ENCODE results near the gene CES2.

CES2 gene

DNA sequence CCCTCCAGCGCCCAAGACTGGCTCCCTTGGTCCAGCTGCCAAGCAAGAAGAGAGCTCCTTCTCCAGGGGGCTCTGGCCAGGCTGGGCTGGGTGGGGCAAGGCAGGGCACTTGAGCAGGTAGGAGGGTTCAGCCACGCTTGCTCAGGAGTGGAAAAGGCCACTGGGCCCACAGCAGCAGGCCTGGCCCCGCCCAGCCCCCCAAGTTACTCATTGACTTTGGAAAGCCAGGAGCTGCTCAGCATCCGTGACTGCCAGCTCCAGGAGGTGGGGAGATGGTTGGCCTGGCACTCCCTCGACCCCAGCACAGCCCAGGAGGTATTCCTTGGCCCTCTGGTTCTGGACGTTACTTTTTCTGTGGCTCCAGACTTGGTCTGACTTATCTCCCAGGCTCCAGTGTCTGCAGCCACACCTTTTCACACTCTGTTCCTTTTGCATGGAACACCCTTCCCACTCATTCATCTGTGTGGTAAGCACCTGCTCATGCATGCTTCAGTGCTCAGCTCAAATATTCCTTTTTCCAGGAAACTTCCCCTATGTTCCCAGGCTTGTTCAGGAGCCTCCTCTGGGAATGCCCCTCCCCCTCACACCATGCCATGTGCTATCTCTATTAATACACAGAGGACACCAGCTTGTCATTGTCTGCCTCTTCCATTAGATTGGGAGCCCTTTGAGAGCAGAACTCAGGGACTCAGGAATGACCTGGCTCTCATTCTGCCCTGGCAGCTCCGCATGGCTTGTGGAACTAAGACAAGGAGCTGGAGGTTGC lies 16.3 kb upstream of the CES2 start, which contains the start of gene CDH16:
TSS of gene CDH16 (minus strand) at position 83 of the 766 bp plus-strand sequence. CDS start 820 bp downstream, outside the sequence.
- DNase-seq, result peak; percentile 75

DNA sequence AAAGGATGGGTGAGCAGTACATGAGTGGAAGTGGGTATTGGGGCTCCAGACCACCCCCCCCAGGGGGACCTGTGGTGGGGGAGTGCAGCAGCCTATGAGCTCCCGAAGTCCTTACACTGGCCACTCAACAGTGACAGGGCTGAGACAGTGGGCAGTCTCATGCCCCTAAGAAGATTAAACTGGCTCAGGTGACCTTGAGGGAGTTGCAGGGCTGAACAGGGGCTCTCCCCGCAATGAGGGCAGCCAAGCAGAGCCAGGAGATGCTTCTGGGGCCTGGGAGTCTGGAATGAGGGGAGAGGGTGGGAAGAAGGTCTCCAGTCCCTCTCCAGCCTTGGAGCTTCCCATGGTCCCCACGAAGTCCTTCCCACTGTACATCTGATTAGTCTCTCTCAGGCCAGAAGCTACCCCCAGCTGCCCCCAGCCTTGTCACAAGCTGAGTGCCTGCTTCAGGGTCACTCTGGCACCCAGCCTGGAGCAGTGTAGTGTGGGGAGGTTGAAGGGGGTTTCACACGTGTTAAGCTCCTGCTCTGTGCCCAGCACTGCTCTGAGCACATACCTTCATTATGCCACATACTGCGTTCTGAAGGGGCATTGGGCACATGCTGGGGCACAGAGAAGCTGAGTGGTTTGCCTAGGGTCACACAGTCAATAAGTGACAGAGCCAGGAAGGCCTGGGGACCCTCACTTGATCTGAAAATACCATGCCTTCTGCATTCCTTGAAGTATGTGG lies 15.6 kb upstream of the CES2 start:
- DNase-seq, result no peak

DNA sequence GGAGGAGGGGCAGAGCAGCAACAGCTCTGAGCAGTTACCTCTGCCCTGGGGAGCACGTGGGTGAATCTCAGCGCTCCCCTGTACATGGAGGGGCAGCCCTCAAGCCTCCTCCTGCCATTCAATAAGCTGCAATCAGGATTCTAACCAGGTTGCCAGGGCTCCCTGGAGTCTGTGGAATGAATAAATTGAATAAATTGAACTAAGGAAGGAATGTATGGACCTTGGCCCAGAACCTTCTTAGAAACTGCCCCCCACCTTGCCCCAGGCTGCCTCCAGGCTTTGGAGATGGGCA lies 15.1 kb upstream of the CES2 start:
- no peak for DNase-seq

DNA sequence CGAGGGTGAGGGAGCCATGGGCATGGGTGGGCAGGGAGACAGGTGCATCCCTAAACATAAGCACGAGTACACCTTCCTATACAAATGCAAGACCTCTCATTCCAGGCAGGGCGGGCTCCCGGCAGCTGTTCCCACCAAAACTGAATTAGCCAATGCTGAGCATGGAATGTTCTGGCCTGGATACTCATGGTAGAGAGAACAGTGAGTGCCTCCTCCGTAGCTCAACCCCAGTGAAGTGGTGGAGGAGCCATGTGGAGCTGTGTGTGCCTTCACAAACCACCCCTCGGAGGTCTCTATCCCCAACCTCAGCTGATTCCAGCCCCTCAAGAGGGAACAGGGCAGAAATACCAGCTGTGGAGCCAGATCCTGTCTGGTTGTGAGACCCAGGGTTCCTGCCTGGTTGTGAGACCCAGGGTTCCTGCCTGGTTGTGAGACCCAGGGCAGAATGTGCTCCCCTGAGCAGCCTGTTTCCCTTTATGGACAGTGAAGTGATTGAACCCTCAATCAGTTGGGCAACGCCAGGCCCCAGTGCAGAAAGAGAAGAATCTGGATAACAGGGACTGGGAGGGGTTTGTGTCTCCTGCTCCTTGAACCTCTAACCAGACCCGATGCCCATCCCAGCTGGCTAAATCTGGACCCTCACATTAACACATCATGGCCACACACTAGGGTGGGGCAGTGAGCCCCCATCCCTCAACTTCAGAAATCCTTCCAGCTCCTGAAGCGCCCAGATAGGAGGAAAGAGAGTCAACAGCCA lies 14.2 kb upstream of the CES2 start:
- DNase-seq, result no peak

DNA sequence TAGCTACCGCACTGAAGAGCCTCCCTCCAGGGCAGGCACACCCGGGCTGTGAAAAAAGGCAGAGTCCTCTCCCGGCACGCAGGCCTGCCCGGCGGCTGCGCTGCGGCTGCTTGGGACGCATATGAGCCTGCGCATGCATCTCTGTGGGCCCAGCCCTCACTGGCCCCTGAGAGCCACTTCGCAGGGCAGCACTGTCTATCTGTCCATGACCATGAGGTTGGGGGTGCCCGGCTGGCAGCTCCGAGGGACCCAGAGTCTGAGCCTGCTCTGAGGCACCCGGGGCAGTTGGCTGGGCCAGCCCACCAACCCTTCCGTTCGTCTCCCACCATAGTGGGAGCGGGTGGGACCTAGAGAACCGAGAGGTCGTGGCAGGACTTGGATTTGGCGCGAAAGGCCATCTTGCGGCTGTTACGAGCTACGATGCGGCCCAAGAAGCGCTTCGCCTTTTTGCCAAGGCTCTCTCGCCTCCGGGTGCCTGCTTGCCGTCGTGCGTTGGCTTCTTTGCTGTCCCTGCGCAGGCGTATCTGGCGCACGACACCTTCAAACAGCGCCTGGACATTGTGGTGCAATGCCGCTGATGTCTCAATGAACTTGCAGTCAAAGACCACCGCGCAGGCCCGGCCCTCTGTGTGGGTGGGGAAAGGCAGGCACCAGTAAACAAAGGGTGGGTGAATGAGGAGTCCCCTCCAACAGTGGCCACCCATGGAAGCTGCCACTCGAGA lies 13.4 kb upstream of the CES2 start:
- DNase-seq, result no peak

DNA sequence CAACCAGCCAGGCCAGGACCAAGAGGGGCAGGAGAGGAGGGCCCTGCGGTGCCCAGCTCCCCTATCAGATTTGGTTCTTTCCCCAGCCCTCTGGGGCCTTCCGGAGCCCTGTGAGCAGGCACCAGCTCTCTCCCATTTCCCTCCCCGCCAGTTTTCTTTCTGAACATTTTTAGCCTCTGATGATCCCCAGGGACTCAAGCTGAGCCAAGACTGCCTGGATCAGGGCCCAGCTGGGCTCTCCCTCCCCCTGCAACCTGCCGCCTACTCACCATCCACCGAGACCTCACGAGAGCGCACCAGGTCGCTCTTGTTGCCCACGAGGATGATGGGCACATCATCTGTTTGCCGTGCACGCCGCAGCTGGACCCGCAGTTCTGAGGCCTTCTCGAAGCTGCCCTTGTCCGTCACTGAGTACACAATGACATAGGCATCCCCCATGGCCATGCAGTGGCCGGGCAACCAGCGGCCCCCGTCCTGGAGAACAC lies 12.0 kb upstream of the CES2 start:
- no peak for DNase-seq

DNA sequence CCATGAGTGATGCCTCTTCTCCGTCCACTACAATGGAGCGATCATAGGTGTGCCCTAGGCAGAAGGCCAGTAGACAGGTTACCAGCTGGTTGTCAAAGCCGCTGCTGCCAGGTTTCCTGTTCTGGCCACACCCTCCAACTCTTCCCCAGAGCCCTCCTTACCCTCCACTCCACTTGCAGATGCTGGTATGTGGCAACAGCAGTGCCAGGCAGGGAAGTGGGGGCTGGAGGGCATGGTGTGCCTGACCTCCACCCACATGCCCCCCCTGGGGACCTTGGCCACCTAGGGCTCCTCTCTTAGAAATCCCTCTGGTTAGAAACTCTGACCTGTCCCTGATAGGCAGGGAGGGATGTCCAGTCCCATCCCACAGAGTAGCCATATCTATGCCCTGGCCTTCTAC lies 11.4 kb upstream of the CES2 start:
- no peak for DNase-seq

DNA sequence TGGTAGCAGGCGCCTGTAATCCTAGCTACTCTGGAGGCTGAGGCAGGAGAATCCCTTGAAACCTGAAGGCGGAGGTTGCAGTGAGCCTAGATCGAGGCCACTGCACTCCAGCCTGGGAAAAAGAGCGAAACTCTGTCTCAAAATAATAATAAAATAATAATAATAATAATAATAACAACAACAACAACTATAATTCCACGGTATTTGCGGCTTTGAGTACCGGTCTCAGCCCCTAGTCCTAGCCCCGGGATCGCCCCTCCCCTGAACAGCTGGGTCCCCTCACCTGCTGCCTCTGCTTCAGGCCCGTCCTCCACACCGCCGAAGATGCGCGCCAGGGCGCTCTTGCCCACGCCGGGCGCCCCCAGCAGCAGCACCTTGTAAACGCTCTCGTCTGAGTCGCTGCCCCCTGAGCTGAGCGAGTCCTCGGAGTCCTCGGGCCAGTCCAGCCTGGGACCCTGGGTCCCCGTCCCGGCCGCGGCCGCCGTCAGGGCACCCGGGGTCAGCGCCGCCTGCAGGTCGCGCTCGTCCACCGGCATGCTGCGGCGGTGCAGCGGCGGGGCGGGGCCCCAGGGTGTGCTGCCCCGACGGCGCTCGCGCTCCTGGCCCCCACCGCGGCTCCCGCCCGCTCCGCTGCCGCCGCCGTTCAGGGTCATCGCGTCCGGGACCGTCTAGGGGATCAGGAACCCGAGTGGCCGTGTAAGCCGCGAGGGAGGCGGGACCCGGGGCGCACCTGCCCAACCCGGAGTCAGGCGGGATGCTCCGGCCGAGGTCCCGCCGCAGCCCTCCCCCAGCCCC lies 10.6 kb upstream of the CES2 start:
- DNase-seq, result peak; percentile 64

DNA sequence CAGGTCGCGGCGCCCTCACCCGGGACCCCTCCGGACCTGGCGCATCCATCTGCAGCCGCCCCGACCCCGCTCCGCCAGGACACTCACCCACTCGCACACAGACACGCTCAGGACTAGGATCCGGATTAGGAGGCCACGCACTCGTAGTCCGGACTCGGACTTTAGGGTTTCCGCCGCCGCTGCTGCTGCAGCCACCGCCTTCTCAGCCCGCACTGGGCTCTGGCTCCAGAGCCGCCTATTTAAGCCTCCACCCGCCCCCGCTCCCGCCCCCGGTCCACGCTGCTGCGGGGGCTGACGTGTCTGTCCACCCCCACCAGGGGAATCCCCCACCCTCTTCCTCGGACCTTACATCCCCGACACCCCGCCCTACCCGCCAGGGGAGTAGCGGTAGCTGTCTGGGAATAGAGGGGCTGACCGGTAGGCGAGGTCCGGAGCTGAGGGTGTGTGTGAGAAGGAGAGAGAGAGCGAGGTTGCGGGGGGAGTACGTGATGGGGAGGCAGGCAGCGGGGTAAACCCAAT lies 9.9 kb upstream of the CES2 start, which contains the start of gene RRAD:
TSS of gene RRAD (minus strand) at position 214 of the 519 bp plus-strand sequence. CDS start 356 bp downstream, outside the sequence.
- DNase-seq, result no peak

DNA sequence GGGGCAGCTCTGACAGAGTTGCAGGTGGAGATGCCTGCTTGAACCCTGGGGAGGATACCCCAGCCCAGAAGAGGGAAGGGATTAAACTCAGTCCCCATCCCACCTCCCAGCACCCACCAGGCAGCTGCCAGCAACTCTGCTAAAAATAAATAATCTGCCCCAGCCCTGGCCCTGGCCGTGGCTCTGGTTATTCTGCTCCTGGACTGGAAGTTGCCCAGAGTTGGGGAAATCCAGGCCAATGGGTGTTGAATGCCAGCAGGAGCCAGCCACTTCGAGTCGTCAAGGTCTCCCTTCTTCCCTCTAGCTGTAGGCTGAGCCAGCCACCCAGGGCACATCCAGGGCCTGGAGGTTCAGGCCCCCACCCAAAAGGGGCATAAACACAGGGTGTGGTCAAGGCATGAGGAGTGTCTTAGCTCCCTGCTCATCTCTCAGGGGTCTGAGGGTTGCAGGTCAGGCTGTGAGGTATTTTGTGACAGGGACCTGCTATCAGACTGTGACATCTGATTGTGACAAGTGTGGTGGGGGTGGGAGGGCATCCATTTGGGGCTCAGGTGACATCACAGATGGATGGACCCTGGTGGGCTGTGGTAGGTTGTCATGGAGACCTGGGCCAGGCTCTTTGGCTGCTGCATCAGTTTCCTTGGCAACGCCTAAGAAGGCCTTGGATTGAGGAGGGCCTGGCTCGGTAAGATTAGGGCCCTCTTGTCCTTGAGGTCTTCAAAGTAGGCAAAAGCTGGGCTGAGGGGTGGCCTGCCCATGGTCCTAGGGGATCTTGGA lies 9.0 kb upstream of the CES2 start:
- DNase-seq, result no peak

DNA sequence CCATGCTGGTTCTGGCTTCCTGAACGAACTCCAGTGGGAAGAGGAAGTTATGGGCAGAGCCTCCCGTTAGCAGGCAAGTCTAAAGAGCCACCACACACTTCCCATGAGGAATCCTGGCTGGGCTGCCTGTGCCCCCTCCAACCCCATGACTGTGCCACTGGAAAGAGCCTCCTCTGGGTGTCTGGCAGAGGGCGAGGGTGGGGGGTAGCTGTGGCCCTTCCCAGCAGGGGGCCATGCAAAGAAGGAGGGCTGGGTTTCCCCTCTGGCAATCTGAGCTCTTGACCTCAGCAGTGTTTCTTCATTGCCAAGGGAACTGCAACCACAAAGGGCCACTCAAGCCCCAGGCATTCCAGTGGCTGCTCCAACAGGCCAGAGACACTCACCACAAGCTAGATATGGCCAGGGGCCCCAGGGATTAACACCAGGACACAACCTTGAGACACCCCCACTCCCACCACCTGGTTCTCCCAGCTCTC lies 8.3 kb upstream of the CES2 start:
- no peak for DNase-seq

DNA sequence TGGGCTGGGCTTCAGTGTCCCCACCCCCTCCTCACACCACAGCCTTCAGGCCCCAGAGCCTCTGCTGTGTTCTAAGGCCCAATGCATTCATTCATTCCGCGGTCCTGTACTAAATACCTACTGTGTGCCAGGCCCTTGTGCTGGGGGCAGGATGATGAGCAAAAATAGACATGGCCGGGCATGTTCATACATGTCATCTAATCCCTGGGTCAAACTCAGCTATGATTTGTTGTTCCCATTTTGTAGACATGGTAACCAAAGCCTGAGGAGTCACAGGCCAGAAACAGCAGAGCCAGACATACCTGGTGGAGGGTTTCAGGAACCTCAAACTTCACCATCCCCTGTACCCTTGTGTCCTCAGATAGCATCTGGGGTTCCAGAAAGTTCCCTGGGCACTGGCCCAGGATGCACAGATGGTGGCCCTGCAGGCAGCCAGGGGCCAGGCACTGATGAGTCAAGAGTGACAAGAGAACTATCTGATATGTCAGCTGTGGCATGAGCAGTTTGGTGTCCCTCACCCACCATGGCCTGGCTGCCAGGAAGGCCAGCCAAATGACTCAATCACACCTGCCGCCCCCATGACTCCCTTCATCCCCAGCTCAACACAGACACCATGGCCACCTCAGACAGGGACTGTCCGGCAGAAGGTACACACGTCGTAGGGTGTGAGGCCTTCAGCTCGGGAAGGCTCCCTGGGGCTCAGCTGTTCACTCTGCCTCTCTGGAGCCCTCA lies 7.2 kb upstream of the CES2 start:
- no peak for DNase-seq

DNA sequence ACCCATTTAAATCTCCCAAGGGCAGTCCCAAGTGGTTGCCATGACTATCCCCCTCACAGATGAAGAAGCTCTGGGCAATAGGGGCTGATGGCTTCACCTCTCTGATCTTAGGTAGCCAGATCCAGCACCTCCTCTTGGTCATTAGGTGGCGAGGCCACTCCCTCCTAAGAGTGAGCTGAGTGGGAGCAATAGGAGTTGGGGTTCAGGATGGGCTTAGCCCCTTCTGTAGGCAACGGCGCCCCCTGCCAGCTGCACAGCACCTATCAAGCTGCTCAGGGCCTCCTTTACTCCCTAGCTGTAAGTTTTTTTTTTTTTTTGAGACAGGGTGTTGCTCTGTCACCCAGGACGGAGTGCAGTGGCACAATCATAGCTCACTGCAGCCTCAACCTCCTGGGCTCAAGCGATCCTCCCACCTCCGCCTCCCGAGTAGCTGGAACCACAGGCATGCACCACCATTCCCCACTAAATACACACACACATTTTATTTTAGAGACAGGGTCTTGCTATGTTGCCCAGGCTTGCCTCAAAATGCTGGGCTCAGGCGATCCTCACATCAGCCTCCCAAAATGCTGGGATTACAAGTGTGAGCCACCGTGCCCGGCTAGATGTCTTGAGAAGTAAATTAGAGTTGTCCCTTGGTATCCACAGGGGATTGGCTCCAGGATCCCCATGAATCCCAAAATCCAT lies 6.5 kb upstream of the CES2 start:
- no peak for DNase-seq

DNA sequence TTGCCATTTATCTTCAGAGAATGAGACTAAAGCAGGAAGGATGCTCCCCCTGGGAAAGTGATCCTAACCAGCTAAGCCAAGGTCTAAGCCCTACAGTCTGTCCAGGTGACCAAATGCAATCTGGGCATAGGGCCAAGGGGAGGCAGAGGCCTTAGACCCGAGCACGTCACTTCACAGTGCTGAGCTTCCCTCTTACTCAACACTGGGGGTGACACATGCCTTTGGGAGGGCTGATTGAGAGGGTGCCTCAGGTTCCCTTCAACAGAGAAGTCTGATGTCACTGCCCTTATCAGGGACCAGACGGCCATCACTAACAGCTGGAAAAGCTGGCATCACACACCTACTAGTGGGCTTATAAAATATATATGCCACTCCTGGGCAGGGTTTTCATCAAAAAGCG lies 5.1 kb upstream of the CES2 start:
- no peak for DNase-seq

DNA sequence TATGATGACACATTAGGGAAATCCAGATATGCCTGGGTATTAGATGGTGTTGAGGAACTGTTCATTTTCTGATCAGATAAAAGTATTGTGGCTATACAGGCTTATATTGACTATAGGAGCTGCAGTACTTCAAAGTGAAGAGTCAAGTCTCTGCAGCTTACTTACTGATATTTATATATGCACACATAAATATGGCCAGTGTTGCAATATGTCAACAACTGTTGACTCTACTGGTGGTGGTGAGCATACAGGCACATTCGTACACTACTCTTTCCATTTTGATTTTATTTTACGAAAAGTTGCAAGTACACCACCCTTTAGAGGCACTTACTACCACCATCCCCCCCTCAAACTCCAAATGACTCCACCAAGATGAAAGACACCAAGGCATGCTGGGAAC lies 3.7 kb upstream of the CES2 start:
- DNase-seq, result no peak

DNA sequence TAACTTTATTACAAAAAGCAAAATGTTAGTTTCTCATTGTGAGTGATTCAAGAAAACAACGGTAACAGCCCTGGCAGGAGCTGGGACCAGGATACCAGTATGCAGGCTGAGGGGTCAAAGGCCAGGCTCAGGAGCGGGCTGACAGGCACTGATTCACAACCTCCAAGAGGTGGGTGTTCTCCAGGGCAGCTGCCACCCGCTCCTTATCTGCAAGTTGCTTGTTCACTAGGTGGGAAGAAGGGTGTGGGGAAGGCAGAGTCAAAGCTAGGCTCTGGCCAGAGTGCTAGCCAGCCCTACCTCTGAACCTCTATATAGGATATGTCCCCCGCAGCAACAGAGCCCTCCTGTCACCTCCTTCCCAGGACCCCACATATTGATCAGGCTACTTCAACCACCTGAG lies 3.2 kb upstream of the CES2 start:
- no peak for DNase-seq

DNA sequence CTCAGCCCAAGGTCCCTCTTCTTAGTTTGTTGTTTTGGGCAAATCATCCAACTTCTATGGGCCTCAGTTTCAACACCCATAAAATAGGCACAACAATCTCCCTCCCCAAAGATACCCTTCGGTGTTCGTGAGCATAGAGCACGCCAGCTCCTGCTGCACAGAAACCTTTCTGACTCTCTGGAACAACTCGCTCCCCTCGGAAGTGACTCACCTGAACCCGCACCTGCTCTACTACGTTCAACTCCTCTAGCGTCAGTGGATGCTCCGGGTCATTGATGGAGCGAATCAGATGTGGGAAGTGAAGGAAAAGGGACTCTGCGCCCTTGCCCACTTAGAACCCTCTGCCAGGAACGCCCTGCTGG lies 1.6 kb upstream of the CES2 start:
- DNase-seq, result no peak

DNA sequence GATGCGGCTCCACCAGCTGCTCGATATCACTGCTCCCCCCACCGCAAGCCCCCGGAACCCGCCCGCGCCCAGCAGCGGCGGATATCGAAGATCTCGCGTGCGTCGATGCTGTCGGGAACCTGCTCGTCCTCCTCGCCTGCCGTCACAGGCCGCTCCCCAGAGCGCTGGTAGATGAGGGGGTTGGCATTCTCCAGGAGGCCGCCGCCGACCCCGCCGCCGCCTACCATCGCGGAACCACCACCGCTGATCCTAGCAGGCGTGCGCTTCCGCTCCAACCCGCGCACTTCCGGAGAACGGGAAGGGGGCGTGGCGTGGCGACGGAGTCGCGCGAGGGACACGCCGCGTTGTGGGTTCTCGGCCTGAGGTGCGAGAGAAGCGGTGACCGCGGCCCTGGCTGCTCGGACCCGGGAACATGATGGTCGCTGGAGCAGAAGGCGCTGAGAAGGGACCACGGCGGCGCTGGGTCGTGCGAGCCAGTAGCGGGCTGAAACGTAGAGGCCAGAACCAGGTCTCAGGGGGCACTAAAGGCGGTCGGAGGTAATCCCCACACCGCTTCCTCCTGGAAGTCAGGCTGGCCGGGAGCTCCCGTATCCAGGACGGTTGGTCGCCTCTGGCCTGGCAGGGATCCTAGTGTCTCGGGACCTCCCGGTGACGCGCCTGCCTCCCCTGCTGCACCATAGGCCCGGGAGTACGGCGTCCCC lies 1.0 kb upstream of the CES2 start, which contains the start of gene CIAO2B:
TSS of gene CIAO2B (minus strand) at position 265 of the 701 bp plus-strand sequence. CDS start at position 227, 38 bp downstream.
- DNase-seq, result peak; percentile 88
